Neuronal stem cell (in vitro differentiated cells): Measurements from ENCODE around the gene UNK.

Experiments used
- DNase-seq: peaks from one replicate; pipeline ENCODE4 v3.0.0-alpha.2; 2013; ENCODE audit warnings: low spot score
- H2AFZ ChIP-seq: one replicate; pipeline ENCODE4 v1.6.1; 2013; ENCODE audit warnings: mild to moderate bottlenecking, low read length, inconsistent platforms
- H2AK5ac ChIP-seq: 2 replicates; pipeline ENCODE4 v1.6.1; 2013; ENCODE audit warnings: low read depth, mild to moderate bottlenecking, inconsistent platforms, low read length, moderate library complexity, mixed read lengths
- H2BK120ac ChIP-seq: 2 replicates; pipeline ENCODE4 v1.6.1; 2013; ENCODE audit warnings: low read depth, mild to moderate bottlenecking, inconsistent platforms, low read length, moderate library complexity, mixed read lengths
- H2BK12ac ChIP-seq: one replicate; pipeline ENCODE4 v1.6.1; 2013; ENCODE audit warnings: low read length, inconsistent platforms
- H2BK15ac ChIP-seq: 2 replicates; pipeline ENCODE4 v1.6.1; 2013; ENCODE audit warnings: mild to moderate bottlenecking, low read length, inconsistent platforms, mixed read lengths
- H2BK5ac ChIP-seq: one replicate; pipeline ENCODE4 v1.6.1; 2013; ENCODE audit warnings: inconsistent platforms, mild to moderate bottlenecking, low read length, moderate library complexity
- H3K14ac ChIP-seq: one replicate; pipeline ENCODE4 v1.6.1; 2013; ENCODE audit warnings: low read length, inconsistent platforms
- H3K18ac ChIP-seq: 2 replicates; pipeline ENCODE4 v1.6.1; 2013; ENCODE audit warnings: low read length, inconsistent platforms
- H3K23ac ChIP-seq: 2 replicates; pipeline ENCODE4 v1.6.1; 2013; ENCODE audit warnings: low read depth, mild to moderate bottlenecking, mixed read lengths, low read length, inconsistent platforms; ENCODE audit not compliant: poor library complexity
- H3K27ac ChIP-seq: replicated peaks from 3 replicates; pipeline ENCODE4 v1.5.1; 2013; ENCODE audit warnings: low read length, inconsistent platforms
- H3K27me3 ChIP-seq, 3 experiments: 2 replicates each; pipeline ENCODE4 v1.6.1; 2013; ENCODE audit warnings: low read length in 3 of 3, mild to moderate bottlenecking in 2 of 3, inconsistent platforms in 1 of 3, low read depth in 1 of 3, mixed read lengths in 1 of 3, moderate library complexity in 1 of 3; ENCODE audit not compliant: control insufficient read depth in 3 of 3, insufficient read depth in 3 of 3
- H3K36me3 ChIP-seq, 2 donors: replicated peaks in 1 of 2; 2 replicates each; pipeline ENCODE4 v1.6.1; 2013; ENCODE audit warnings: low read length in 2 of 2; ENCODE audit not compliant: control insufficient read depth in 2 of 2, insufficient read depth in 2 of 2
- H3K4ac ChIP-seq: 2 replicates; pipeline ENCODE4 v1.6.1; 2013; ENCODE audit warnings: inconsistent platforms, mild to moderate bottlenecking, low read length, moderate library complexity
- H3K4me1 ChIP-seq, 2 donors: 1 replicate in 1 of 2; 2 replicates in 1 of 2; pipeline ENCODE4 v1.6.1; 2013; ENCODE audit warnings: low read length in 2 of 2, low read depth in 1 of 2; ENCODE audit not compliant: control insufficient read depth in 2 of 2, insufficient read depth in 1 of 2
- H3K4me2 ChIP-seq: one replicate; pipeline ENCODE4 v1.6.1; 2013; ENCODE audit warnings: mild to moderate bottlenecking, low read length, inconsistent platforms; ENCODE audit not compliant: insufficient read depth, poor library complexity, severe bottlenecking
- H3K4me3 ChIP-seq, 2 donors: 2 replicates each; pipeline ENCODE4 v1.5.1; 2013; ENCODE audit warnings: low read length in 2 of 2, mild to moderate bottlenecking in 2 of 2, inconsistent platforms in 1 of 2, moderate library complexity in 1 of 2
- H3K79me1 ChIP-seq: one replicate; pipeline ENCODE4 v1.6.1; 2013; ENCODE audit warnings: low read depth, mild to moderate bottlenecking, inconsistent platforms, low read length, moderate library complexity
- H3K9ac ChIP-seq: one replicate; pipeline ENCODE4 v1.6.1; 2013; ENCODE audit warnings: mild to moderate bottlenecking, low read depth, low read length, inconsistent platforms; ENCODE audit not compliant: poor library complexity
- H3K9me3 ChIP-seq, 2 donors: replicated peaks in 1 of 2; 2 replicates each; pipeline versions ENCODE3 to v1.6.1; 2013; ENCODE audit warnings: low read length in 2 of 2, mild to moderate bottlenecking in 2 of 2, inconsistent platforms in 1 of 2, low read depth in 1 of 2, mixed read lengths in 1 of 2, moderate library complexity in 1 of 2; ENCODE audit not compliant: control insufficient read depth in 2 of 2, insufficient read depth in 1 of 2
- H4K8ac ChIP-seq: one replicate; pipeline ENCODE4 v1.6.1; 2013; ENCODE audit warnings: low read depth, mild to moderate bottlenecking, inconsistent platforms, low read length, moderate library complexity
- H4K91ac ChIP-seq: one replicate; pipeline ENCODE4 v1.6.1; 2013; ENCODE audit warnings: low read length, low read depth, mild to moderate bottlenecking, inconsistent platforms; ENCODE audit not compliant: poor library complexity
- WGBS, 2 donors: extraction: QIAGEN DNeasy Blood & Tissue Kit; methylation state at CpG; one replicate each; pipeline ENCODE4 v1.1.7; 2013; ENCODE audit warnings: missing lambda C conversion rate in 2 of 2, mixed read lengths in 1 of 2; ENCODE audit not compliant: insufficient read length in 2 of 2, insufficient replicate concordance in 1 of 2; ENCODE audit errors: extremely low coverage in 2 of 2; 5-methylcytosine and 5-hydroxymethylcytosine counted together

The UNK gene

DNA sequence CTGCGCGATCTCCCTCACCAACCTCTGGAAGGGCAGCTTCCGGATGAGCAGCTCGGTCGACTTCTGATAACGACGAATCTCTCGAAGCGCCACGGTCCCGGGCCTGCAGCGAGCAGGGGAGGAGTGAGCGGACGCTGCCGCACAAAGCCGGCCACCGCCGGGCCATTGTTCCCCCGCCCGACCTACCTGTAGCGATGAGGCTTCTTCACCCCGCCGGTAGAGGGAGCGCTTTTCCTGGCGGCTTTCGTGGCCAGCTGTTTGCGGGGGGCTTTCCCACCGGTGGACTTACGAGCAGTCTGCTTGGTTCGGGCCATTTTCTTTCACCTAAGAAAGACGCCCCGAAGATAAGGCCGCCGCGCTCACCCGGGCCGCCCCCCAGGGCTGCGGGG lies 5.8 kb upstream of the UNK start:
- H2BK120ac ChIP-seq, result no peak overlapping the region
- H3K18ac ChIP-seq, result peak overlapping the region; percentile 98
- peak overlapping the region; percentile 87 for H3K14ac ChIP-seq
- H3K4me1 ChIP-seq, result peaks cover 0 to 7% of the 10 kb centered on the region in 2 donors
- H2BK15ac ChIP-seq, result no peak overlapping the region
- peak overlapping the region; percentile 100 for H3K23ac ChIP-seq
- no peak overlapping the region for H2BK12ac ChIP-seq
- peak overlapping the region; percentile 14 for H2AK5ac ChIP-seq
- H3K36me3 ChIP-seq, result peaks cover 12 to 44% of the 10 kb centered on the region in 2 donors
- H3K4me3 ChIP-seq, result peak overlapping the region; percentile 70 to 98
- H4K91ac ChIP-seq, result no peak overlapping the region
- no peak overlapping the region for H2AFZ ChIP-seq
- no peak overlapping the region for H4K8ac ChIP-seq
- WGBS, 2 donors, result no CpG with 5 or more reads among the region's 38 CpGs
- H2BK5ac ChIP-seq, result peak overlapping the region; percentile 96
- peak overlapping the region; percentile 78 for H3K9ac ChIP-seq
- peak overlapping the region; percentile 43 for H3K4me2 ChIP-seq
- no peaks in the 10 kb centered on the region for H3K27me3 ChIP-seq
- H3K27ac ChIP-seq, result no peak overlapping the region
- peaks cover 2% of the 10 kb centered on the region for H3K79me1 ChIP-seq
- no peak overlapping the region for H3K4ac ChIP-seq
- no peaks in the 10 kb centered on the region for H3K9me3 ChIP-seq
- no peak for DNase-seq

DNA sequence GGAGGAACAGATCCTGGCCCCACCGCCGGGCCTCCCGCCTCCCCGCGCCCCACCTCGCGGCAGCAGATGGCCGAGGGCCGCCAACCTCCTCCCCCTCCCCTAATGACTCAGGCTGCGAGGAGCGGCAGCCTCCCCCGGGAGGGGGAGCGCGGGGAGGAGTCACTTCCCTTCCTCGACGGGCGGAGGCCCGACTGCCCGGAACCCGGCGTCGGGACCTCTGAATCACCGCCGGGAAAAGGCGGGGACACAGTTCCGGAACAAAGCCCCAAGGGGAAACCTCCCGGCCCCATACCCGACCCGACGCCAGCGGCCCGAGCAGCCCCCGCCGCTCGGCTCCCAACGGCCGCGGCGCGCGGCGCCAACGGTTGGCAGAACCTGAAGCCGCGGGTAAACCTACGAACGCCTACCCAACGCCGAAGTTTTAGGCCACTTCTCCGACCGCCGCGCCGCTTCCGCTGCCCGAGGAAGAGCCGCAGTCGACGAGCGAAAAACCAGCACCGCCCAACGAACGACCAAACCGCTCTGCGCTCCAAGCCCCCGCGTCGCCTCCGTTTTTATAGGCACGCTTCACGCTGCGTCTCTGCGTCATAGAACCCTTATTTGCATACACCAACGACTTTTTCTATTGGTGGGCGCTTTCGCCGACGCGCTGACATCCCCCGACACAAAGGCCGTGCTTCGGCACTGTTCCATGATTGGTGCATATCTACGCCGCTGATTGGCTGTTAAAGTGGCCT lies 5.2 kb upstream of the UNK start:
- Histone ChIP-seq H3K36me3 (peaks cover 12 to 44% of the 10 kb centered on the region in 2 donors), H2AFZ (no peak overlapping the region), H3K9ac (peak overlapping the region; percentile 95), H2BK15ac (no peak overlapping the region), H3K27ac (peak overlapping the region; percentile 84), H3K9me3 (no peaks in the 10 kb centered on the region), H3K18ac (peak overlapping the region; percentile 98), H3K4me1 (peaks cover 2 to 11% of the 10 kb centered on the region in 2 donors), H3K4ac (no peak overlapping the region), H3K79me1 (peaks cover 2% of the 10 kb centered on the region), H3K14ac (peak overlapping the region; percentile 87), H2AK5ac (peak overlapping the region; percentile 69), H2BK120ac (no peak overlapping the region), H3K27me3 (no peaks in the 10 kb centered on the region), H2BK12ac (no peak overlapping the region), H4K8ac (no peak overlapping the region), H3K4me3 (peak overlapping the region; percentile 70 to 98), H3K23ac (peak overlapping the region; percentile 100), H4K91ac (no peak overlapping the region), H2BK5ac (peak overlapping the region; percentile 96), H3K4me2 (peak overlapping the region; percentile 30)
- peak; percentile 99 for DNase-seq
- WGBS, 2 donors, result no CpG with 5 or more reads among the region's 84 CpGs

DNA sequence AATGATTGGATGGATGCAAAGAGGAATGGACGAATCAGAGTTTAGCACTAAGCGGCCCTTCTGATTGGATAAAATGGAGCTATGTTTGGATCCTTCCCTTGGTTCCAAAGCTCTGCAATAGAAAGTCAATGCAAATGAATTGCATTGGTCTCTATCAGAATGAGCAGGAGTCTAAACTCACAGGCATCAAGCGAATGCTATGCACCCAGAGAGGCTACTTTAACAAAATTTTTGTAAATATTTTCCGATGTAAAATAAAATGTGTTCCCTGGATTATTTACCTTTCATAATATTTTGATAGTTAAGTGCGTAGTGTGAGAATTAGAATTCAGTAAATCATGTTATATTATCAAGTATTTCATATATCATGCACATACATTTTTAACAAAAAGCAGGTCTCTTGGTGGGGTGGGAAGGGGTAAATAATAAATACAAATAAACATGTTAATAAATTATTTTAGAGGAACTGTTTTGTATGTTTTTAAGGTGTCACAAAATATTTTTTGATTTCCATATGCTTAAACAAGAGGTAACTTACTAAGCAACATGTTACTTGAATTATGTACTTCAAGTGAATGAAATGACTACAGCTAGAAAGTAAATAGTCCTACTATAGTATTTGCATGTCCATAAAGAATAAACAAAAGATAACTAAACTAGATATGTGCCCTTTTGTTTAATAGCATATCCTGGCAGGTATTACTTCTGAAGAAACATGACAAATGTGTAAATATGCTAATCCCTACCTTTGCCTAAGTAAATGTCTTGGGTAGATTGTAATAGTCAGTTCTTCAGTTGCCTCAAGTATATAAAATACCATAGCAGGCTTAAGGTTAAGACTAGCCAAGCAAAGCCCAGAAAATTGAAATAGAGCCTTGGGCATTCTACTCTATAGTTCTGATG lies 4.4 kb upstream of the UNK start:
- DNase-seq, result no peak
- Histone ChIP-seq H3K9ac (no peak overlapping the region), H3K14ac (no peak overlapping the region), H2BK15ac (no peak overlapping the region), H3K27me3 (no peaks in the 10 kb centered on the region), H4K8ac (no peak overlapping the region), H3K4me2 (no peak overlapping the region), H4K91ac (no peak overlapping the region), H3K9me3 (no peaks in the 10 kb centered on the region), H3K4me1 (peaks cover 2 to 12% of the 10 kb centered on the region in 2 donors), H3K4me3 (no peak overlapping the region), H3K27ac (no peak overlapping the region), H2BK12ac (no peak overlapping the region), H3K36me3 (peaks cover 10 to 37% of the 10 kb centered on the region in 2 donors), H3K4ac (no peak overlapping the region), H3K18ac (no peak overlapping the region), H2AK5ac (no peak overlapping the region), H2AFZ (peak overlapping the region; percentile 26), H2BK120ac (no peak overlapping the region), H3K23ac (no peak overlapping the region), H3K79me1 (peaks cover 3% of the 10 kb centered on the region), H2BK5ac (no peak overlapping the region)
- WGBS, 2 donors, result no CpG with 5 or more reads among the region's 5 CpGs
